Measurements from ENCODE around the gene LTBP3. TPM values are rescaled to one million over a fixed set of nuclear protein-coding genes. Genes with fewer than 3 reads are reported as not detected.

The LTBP3 gene
- total and polyA plus RNA-seq, 9 of the 15 experiments (the other 6 are each of a cell fraction or from before 2014, with no cell fraction given) = 0.06 to 20.5 (median 4.8) TPM

GRCh38 chr11:65593518-65594414 lies 35.6 kb upstream of the LTBP3 start (continued):
- no peak for TF ChIP-seq ZNF740 (CRISPR knock-in tag; IDR thresholded peaks at IDR 0.05)
- no peak for TF ChIP-seq ZNF740 (tag; IDR thresholded peaks at IDR 0.05)
- TF ChIP-seq ZBTB17 (CRISPR knock-in tag; IDR thresholded peaks at IDR 0.05) = no peak
- peak; percentile 64; the same call in 1 of the 2 replicates for TF ChIP-seq ZBTB7A (IDR thresholded peaks at IDR 0.05; ENCODE audit: borderline replicate concordance, control insufficient read depth, low read depth, low read length)
- TF ChIP-seq NR2C1 (IDR thresholded peaks at IDR 0.05) = no peak
- no peak for TF ChIP-seq NR2C1 (tag; IDR thresholded peaks at IDR 0.05)
- no peak for TF ChIP-seq COPS2 (conservative IDR thresholded peaks at IDR 0.05)
- peak; percentile 45; the same call in 1 of the 2 replicates for TF ChIP-seq MYNN (IDR thresholded peaks at IDR 0.05)
- TF ChIP-seq MYNN (CRISPR knock-in tag; IDR thresholded peaks at IDR 0.05) = no peak
- TF ChIP-seq ELK1 (CRISPR knock-in tag; IDR thresholded peaks at IDR 0.05) = no peak
- peak; percentile 81 for TF ChIP-seq CTCFL (IDR thresholded peaks at IDR 0.05; ENCODE audit: borderline replicate concordance, insufficient read depth, low read depth, low read length, poor library complexity, severe bottlenecking)
- no peak for TF ChIP-seq STAT5B (CRISPR knock-in tag; IDR thresholded peaks at IDR 0.05)
- TF ChIP-seq CHD4 (IDR thresholded peaks at IDR 0.05; ENCODE audit: insufficient read depth, insufficient replicate concordance, low read depth, low read length, poor library complexity, severe bottlenecking) = no peak
- peak; percentile 29 to 54; a peak in 3 of 4 replicates for TF ChIP-seq RAD21 (CRISPR knock-in tag; conservative IDR thresholded peaks at IDR 0.05 in 1 of 2, IDR thresholded peaks at IDR 0.05 in 1 of 2)
- no peak for TF ChIP-seq MYC (IDR thresholded peaks at IDR 0.05; ENCODE audit: low read depth, low read length)
- no peak for TF ChIP-seq MYC (CRISPR knock-in tag; IDR thresholded peaks at IDR 0.05; ENCODE audit: borderline replicate concordance, low read depth)
- no peak for TF ChIP-seq HES1 (IDR thresholded peaks at IDR 0.05; ENCODE audit: low read depth)
- TF ChIP-seq FOXP4 (CRISPR knock-in tag; IDR thresholded peaks at IDR 0.05; ENCODE audit: borderline replicate concordance) = no peak
- no peak for TF ChIP-seq NCOA4 (IDR thresholded peaks at IDR 0.05; ENCODE audit: partially characterized antibody)
- 0 out of 2 replicates have a peak, but pooled peaks have one; percentile 32 for TF ChIP-seq POLR2A (conservative IDR thresholded peaks at IDR 0.05)
